ENCODE data around the gene ITPR1.

GRCh38 chr3:4685673-4686345 lies 192.7 kb downstream of the ITPR1 start:
- TF ChIP-seq CTCF (IDR thresholded peaks at IDR 0.05; ENCODE audit: low read depth, low read length) (no peak), POLR2A (IDR thresholded peaks at IDR 0.05; ENCODE audit: extremely low read depth, insufficient read length) (no peak), MYC (IDR thresholded peaks at IDR 0.05; ENCODE audit: low read depth, low read length) (no peak)
- TF ChIP-seq, protein P1, sequence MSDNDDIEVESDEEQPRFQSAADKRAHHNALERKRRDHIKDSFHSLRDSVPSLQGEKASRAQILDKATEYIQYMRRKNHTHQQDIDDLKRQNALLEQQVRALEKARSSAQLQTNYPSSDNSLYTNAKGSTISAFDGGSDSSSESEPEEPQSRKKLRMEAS (IDR thresholded peaks at IDR 0.05; ENCODE audit: low read depth, low read length), result no peak

All from NB4 (cell line).